Body of pancreas (tissue), 4 donors: ENCODE data around the gene FALEC. TPM values are rescaled to one million over a fixed set of nuclear protein-coding genes. Genes with fewer than 3 reads are reported as not detected.
A peak's percentile ranks its signal among the peaks of the same experiment; 100 is the strongest.

Source experiments
- ATAC-seq: fragments of 150-250 bp; one replicate; pipeline ENCODE4 v1.9.1; 2016
- DNase-seq, 4 donors: peaks; one replicate each; pipeline ENCODE4 v3.0.0-alpha.2; 2019
- H3K27ac ChIP-seq, 4 donors: fragments of 200-600 bp; sonication (generic); 1 replicate in 3 of 4; 2 replicates in 1 of 4; pipeline versions ENCODE4 v1.5.1 to v1.6.1; 2016 to 2019; ENCODE audit warnings: mild to moderate bottlenecking in 1 of 4, mixed read lengths in 1 of 4, moderate library complexity in 1 of 4
- H3K27me3 ChIP-seq, 2 donors: fragments of 200-600 bp; sonication (generic); one replicate each; pipeline ENCODE4 v1.6.0; 2016; ENCODE audit warnings: mild to moderate bottlenecking in 1 of 2
- H3K36me3 ChIP-seq, 2 donors: fragments of 200-600 bp; sonication (generic); replicated peaks in 1 of 2; 2 replicates each; pipeline ENCODE4 v1.5.1; 2016; ENCODE audit warnings: low read depth in 2 of 2; ENCODE audit not compliant: insufficient read depth in 1 of 2
- H3K4me1 ChIP-seq: fragments of 200-600 bp; sonication (generic); one replicate; pipeline ENCODE4 v1.6.0; 2016
- H3K4me3 ChIP-seq, 2 donors: fragments of 200-600 bp; sonication (generic); 1 replicate in 1 of 2; 2 replicates in 1 of 2; pipeline ENCODE4 v1.5.1; 2016 to 2019
- H3K9me3 ChIP-seq, 3 donors: fragments of 200-600 bp; sonication (generic); 1 replicate in 2 of 3; 2 replicates in 1 of 3; pipeline ENCODE4 v1.5.1; 2016
- POLR2A ChIP-seq, 3 donors: fragments of 450-650 bp; IDR thresholded peaks; one replicate each; pipeline ENCODE4 v1.6.1; 2016; ENCODE audit warnings: antibody characterized with exemption in 3 of 3, mild to moderate bottlenecking in 2 of 3
- WGBS, 2 donors: methylation state at CpG; one replicate each; pipeline ENCODE4 v1.1.5; 2017; 5-methylcytosine and 5-hydroxymethylcytosine counted together
- intact Hi-C: fragments of 100-400 bp; cut with DNase I; formaldehyde crosslinking; loops from one replicate; pipeline ENCODE4 v1.15.1; 2023
- total RNA-seq, 2 donors: library from RNA; depleted of rRNA; stranded (reverse); fragments of >200 nt; gene quantifications; one replicate each; pipeline ENCODE4 v1.1.0, GENCODE V29; 2016
- TF ChIP-seq, protein P1 (sequence below), 7 experiments: fragments of 450-650 bp in 4 of 7; fragments of 200-600 bp in 3 of 7; sonication (generic) in 3 of 7; IDR thresholded peaks; one replicate each; pipeline ENCODE4 v1.5.1; 2016 to 2019; ENCODE audit warnings: antibody characterized with exemption in 7 of 7

Gene FALEC
- total RNA-seq, 2 donors from 2014 or later: not detected

GRCh38 chr1:150532860-150533259 lies 17.3 kb downstream of the FALEC start:
- TF ChIP-seq POLR2A (IDR thresholded peaks at IDR 0.05): no peak
- TF ChIP-seq, protein P1, sequence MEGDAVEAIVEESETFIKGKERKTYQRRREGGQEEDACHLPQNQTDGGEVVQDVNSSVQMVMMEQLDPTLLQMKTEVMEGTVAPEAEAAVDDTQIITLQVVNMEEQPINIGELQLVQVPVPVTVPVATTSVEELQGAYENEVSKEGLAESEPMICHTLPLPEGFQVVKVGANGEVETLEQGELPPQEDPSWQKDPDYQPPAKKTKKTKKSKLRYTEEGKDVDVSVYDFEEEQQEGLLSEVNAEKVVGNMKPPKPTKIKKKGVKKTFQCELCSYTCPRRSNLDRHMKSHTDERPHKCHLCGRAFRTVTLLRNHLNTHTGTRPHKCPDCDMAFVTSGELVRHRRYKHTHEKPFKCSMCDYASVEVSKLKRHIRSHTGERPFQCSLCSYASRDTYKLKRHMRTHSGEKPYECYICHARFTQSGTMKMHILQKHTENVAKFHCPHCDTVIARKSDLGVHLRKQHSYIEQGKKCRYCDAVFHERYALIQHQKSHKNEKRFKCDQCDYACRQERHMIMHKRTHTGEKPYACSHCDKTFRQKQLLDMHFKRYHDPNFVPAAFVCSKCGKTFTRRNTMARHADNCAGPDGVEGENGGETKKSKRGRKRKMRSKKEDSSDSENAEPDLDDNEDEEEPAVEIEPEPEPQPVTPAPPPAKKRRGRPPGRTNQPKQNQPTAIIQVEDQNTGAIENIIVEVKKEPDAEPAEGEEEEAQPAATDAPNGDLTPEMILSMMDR (IDR thresholded peaks at IDR 0.05): no peak
- no peak for DNase-seq
- Histone ChIP-seq H3K36me3 (no peaks in the 10 kb centered on the region), H3K9me3 (no peaks in the 10 kb centered on the region), H3K27ac (peak overlapping the region; percentile 62 to 85 (median 83)), H3K27me3 (no peaks in the 10 kb centered on the region), H3K4me3 (no peak overlapping the region), H3K4me1 (peaks cover 38% of the 10 kb centered on the region)
- no peak for ATAC-seq
- 16 to 23% methylated on average over 4 to 5 of the region's 5 CpGs for WGBS, 2 donors
- intact Hi-C loops: loop anchor here (5.0 kb wide), 1 partner anchor 61 kb away; no protein-coding TSS in a partner anchor

DNA sequence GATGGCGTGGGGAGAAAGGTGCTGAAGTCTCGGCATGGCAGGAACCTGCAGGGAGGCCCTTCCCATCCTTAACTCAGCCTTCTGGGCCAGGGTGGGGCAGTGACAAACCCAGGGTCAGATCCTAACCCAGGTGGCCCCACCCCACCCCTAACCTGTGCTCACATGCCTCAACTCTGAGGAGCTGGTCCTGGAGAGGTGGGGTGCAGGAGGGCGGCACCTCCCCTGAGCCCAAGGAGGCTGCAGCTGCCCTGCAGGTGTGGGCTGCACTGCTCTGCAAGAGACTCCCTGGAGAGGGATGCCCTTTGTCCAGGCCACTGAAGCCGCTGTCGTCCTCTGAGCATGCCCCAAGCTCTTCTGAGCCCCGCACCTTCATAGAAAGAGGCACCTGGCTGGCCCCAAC lies 18.4 kb downstream of the FALEC start:
- Histone ChIP-seq H3K4me3 (no peak overlapping the region), H3K27ac (peak overlapping the region in 1 of 4 donors; percentile 85), H3K9me3 (no peaks in the 10 kb centered on the region), H3K4me1 (peaks cover 33% of the 10 kb centered on the region), H3K27me3 (no peaks in the 10 kb centered on the region), H3K36me3 (no peaks in the 10 kb centered on the region)
- ATAC-seq: no peak
- TF ChIP-seq, protein P1 (IDR thresholded peaks at IDR 0.05): no peak
- TF ChIP-seq POLR2A (IDR thresholded peaks at IDR 0.05): no peak
- intact Hi-C loops: loop anchor here (5.0 kb wide), 1 partner anchor 62 kb away; no protein-coding TSS in a partner anchor
- 81 to 82% methylated on average over 4 to 6 of the region's 6 CpGs for WGBS, 2 donors
- no peak for DNase-seq

DNA sequence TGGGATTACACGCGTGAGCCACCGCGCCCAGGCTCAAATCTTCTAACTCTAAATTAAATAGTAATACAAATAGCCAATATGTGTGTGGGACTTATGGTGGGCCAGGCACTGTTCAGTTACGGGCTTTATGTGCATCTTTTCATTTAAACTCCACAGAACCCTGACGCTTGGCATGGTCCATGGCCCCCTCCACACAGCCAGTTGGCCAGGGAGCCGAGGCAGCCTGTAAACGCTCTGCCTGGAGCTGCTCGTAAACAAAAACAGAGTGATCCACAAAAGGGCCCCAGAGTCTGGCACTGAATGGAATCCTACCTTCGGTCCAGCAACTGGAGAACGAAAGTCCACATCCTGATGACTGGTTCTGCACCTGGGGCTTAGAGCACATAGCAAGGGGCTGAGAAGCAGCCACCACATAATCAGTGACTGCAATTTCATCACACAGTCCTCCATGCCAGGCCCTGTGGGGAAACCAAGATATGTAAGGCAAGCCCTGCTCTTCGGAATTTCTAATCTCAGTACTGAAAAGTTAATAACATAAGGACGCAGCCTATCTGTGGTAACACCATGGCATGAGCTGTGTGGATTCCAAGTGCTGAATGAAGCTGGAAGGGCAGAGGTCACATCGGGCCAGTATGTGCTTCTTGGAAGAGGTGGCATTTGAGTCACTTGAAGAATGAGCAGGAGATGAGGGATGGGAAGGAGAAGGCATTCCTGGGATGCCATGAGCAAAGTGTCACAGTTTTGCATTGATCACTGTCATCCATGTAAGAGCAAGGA lies 20.1 kb downstream of the FALEC start:
- no peak overlapping the region for H3K4me3 ChIP-seq
- no peak overlapping the region for H3K27ac ChIP-seq
- H3K36me3 ChIP-seq: no peaks in the 10 kb centered on the region
- no peak for ATAC-seq
- intact Hi-C loops: no loop called here
- WGBS, 2 donors: 85 to 87% methylated on average over 14 of the region's 14 CpGs
- TF ChIP-seq, protein P1 (IDR thresholded peaks at IDR 0.05): no peak
- no peak for TF ChIP-seq POLR2A (IDR thresholded peaks at IDR 0.05)
- DNase-seq: no peak
- no peaks in the 10 kb centered on the region for H3K9me3 ChIP-seq
- H3K27me3 ChIP-seq: no peaks in the 10 kb centered on the region
- H3K4me1 ChIP-seq: peaks cover 25% of the 10 kb centered on the region

DNA sequence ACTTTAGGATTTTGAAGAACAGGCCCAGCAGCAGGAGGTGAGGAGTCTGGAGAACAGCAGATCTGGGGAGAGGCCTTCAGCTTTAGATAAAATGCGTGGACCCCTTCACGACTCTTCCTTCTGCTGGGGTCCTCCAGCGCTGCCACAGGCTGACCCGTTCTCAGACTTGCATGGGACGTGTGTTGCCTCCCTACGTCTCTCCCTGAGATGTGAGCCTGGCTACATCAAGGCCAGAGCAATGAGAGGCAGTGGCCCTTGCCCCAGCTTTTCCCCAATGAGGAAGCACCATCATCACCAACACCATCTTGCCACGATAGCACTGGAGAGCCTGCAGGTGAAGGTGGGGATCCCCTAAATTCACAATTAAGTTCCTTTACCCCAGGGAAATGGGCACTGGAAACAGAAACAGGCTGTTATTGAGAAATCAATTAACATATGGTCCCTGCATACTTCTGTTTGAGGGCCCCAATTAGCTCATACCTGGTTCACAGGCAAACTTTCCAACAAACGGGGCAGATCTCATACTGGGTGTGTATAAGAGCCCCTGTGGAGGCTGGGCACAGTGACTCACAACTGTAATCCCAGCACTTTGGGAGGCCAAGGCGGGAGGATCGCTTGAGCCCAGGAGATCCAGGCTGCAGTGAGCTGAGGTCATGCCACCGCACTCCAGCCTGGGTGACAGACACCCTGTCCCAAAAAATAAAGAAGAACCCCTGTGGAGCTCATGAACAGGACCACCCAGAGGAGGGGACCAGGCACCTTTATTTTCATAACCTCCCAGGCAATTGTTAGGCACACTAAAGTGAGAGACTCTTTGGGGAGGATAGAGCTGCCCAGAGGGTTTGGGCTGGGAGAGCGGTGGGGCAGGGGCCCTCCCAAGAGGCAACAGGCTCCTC lies 21.5 kb downstream of the FALEC start:
- TF ChIP-seq, protein P1 (IDR thresholded peaks at IDR 0.05): no peak
- TF ChIP-seq POLR2A (IDR thresholded peaks at IDR 0.05): no peak
- ATAC-seq (no peak), DNase-seq (no peak)
- Histone ChIP-seq H3K36me3 (no peaks in the 10 kb centered on the region), H3K27ac (no peak overlapping the region), H3K4me3 (no peak overlapping the region), H3K4me1 (peaks cover 14% of the 10 kb centered on the region), H3K27me3 (no peaks in the 10 kb centered on the region), H3K9me3 (no peaks in the 10 kb centered on the region)
- intact Hi-C loops: no loop called here
- 85% methylated on average over 9 to 12 of the region's 12 CpGs for WGBS, 2 donors
